ENCODE measurements around the gene SNURF.
"Not testable (repeated sequence)": the region's sequence is repeated elsewhere in the genome, so short reads cannot be mapped to it uniquely, and the experiment has no call there.

SNURF gene, protein sequence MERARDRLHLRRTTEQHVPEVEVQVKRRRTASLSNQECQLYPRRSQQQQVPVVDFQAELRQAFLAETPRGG

GRCh38 chr15:24954783-24955530 lies at the start of gene SNURF, which contains the start of gene SNRPN:
Gene SNURF (plus strand): TSS chr15:24954987. CDS start chr15:24955049, 62 bp downstream.
Gene SNRPN (plus strand): TSS chr15:24954987. CDS start chr15:24974454, 19,467 bp downstream.
- Histone ChIP-seq H3K36me3 (ENCODE audit: control insufficient read depth, insufficient read depth, low read length) (peaks cover 23% of the 10 kb centered on the region), H3K27me3 (ENCODE audit: control insufficient read depth, insufficient read depth, low read length) (no peaks in the 10 kb centered on the region), H3K27ac (ENCODE audit: low read depth, low read length) (peak within 1 kb of the TSS; percentile 89), H3K9ac (ENCODE audit: low read length) (peak within 1 kb of the TSS; percentile 99), H3K9me3 (ENCODE audit: control insufficient read depth, insufficient read depth, low read depth, low read length) (peaks cover 10% of the 10 kb centered on the region; the same call in 1 of the 2 replicates), H3K4me3 (ENCODE audit: low read depth, low read length) (peak within 1 kb of the TSS; percentile 82), H3K4me1 (ENCODE audit: control insufficient read depth, insufficient read depth, low read length) (peaks cover 22% of the 10 kb centered on the region)

- peaks cover 41% of the 10 kb centered on the region for H3K9me3 ChIP-seq (ENCODE audit: control insufficient read depth, insufficient read depth, low read depth, low read length)
- no peak overlapping the region for H3K4me3 ChIP-seq (ENCODE audit: low read depth, low read length)
- no peaks in the 10 kb centered on the region for H3K27me3 ChIP-seq (ENCODE audit: control insufficient read depth, insufficient read depth, low read length)
- 0 out of 2 replicates have a peak, but pooled peaks cover 2% of the 10 kb centered on the region for H3K36me3 ChIP-seq (ENCODE audit: control insufficient read depth, insufficient read depth, low read length)
- peaks cover 14% of the 10 kb centered on the region for H3K4me1 ChIP-seq (ENCODE audit: control insufficient read depth, insufficient read depth, low read length)
- no peak overlapping the region for H3K27ac ChIP-seq (ENCODE audit: low read depth, low read length)
- H3K9ac ChIP-seq (ENCODE audit: low read length): no peak overlapping the region
Measured at GRCh38 chr15:24916305-24917009, 38.3 kb upstream of the SNURF start.

GRCh38 chr15:24917431-24917830 lies 37.4 kb upstream of the SNURF start:
- 0 out of 2 replicates have a peak, but pooled peaks cover 4% of the 10 kb centered on the region for H3K36me3 ChIP-seq (ENCODE audit: control insufficient read depth, insufficient read depth, low read length)
- peaks cover 34% of the 10 kb centered on the region for H3K9me3 ChIP-seq (ENCODE audit: control insufficient read depth, insufficient read depth, low read depth, low read length)
- H3K27me3 ChIP-seq (ENCODE audit: control insufficient read depth, insufficient read depth, low read length): no peaks in the 10 kb centered on the region
- peaks cover 14% of the 10 kb centered on the region for H3K4me1 ChIP-seq (ENCODE audit: control insufficient read depth, insufficient read depth, low read length)
- H3K9ac ChIP-seq (ENCODE audit: low read length): no peak overlapping the region
- no peak overlapping the region for H3K27ac ChIP-seq (ENCODE audit: low read depth, low read length)
- no peak overlapping the region for H3K4me3 ChIP-seq (ENCODE audit: low read depth, low read length)

- H3K4me1 ChIP-seq (ENCODE audit: control insufficient read depth, insufficient read depth, low read length): peaks cover 17% of the 10 kb centered on the region
- no peak overlapping the region for H3K27ac ChIP-seq (ENCODE audit: low read depth, low read length)
- peaks cover 28% of the 10 kb centered on the region for H3K9me3 ChIP-seq (ENCODE audit: control insufficient read depth, insufficient read depth, low read depth, low read length)
- H3K9ac ChIP-seq (ENCODE audit: low read length): no peak overlapping the region
- H3K27me3 ChIP-seq (ENCODE audit: control insufficient read depth, insufficient read depth, low read length): no peaks in the 10 kb centered on the region
- 0 out of 2 replicates have a peak, but pooled peaks cover 4% of the 10 kb centered on the region for H3K36me3 ChIP-seq (ENCODE audit: control insufficient read depth, insufficient read depth, low read length)
- no peak overlapping the region for H3K4me3 ChIP-seq (ENCODE audit: low read depth, low read length)
Measured at GRCh38 chr15:24919446-24919845, 35.3 kb upstream of the SNURF start.

GRCh38 chr15:24922781-24923180 lies 32.0 kb upstream of the SNURF start:
- H3K27me3 ChIP-seq (ENCODE audit: control insufficient read depth, insufficient read depth, low read length); H3K9ac ChIP-seq (ENCODE audit: low read length); H3K27ac ChIP-seq (ENCODE audit: low read depth, low read length); H3K36me3 ChIP-seq (ENCODE audit: control insufficient read depth, insufficient read depth, low read length); H3K4me3 ChIP-seq (ENCODE audit: low read depth, low read length): not testable (repeated sequence)
- Histone ChIP-seq H3K4me1 (ENCODE audit: control insufficient read depth, insufficient read depth, low read length) (peaks cover 17% of the 10 kb centered on the region), H3K9me3 (ENCODE audit: control insufficient read depth, insufficient read depth, low read depth, low read length) (peaks cover 16% of the 10 kb centered on the region; the same call in 1 of the 2 replicates)

DNA sequence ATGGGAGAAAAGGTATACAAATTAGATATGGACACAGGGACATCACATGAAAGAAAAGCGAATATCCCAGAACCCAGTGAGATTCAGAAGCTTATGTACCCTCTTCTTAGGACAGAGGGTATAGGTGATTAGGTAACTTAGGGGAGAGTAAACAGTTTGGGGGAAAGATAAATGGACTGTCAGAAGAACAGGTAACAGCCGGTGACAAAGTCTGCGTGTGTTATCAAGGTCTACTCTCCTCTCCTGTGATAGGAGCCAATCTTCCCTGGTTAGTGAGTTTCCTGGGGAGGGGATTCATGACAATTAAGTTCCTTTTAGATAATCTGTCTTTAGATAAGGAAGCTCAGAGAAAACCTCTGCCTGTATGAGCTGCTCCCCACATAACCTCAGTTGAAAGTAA lies 30.6 kb upstream of the SNURF start:
- Histone ChIP-seq H3K4me1 (ENCODE audit: control insufficient read depth, insufficient read depth, low read length) (peaks cover 17% of the 10 kb centered on the region), H3K27me3 (ENCODE audit: control insufficient read depth, insufficient read depth, low read length) (no peaks in the 10 kb centered on the region), H3K36me3 (ENCODE audit: control insufficient read depth, insufficient read depth, low read length) (0 out of 2 replicates have a peak, but pooled peaks cover 4% of the 10 kb centered on the region), H3K4me3 (ENCODE audit: low read depth, low read length) (no peak overlapping the region), H3K9me3 (ENCODE audit: control insufficient read depth, insufficient read depth, low read depth, low read length) (peaks cover 16% of the 10 kb centered on the region; the same call in 1 of the 2 replicates), H3K27ac (ENCODE audit: low read depth, low read length) (no peak overlapping the region), H3K9ac (ENCODE audit: low read length) (no peak overlapping the region)

GRCh38 chr15:24924621-24925020 lies 30.2 kb upstream of the SNURF start:
- Histone ChIP-seq H3K27me3 (ENCODE audit: control insufficient read depth, insufficient read depth, low read length) (no peaks in the 10 kb centered on the region), H3K36me3 (ENCODE audit: control insufficient read depth, insufficient read depth, low read length) (0 out of 2 replicates have a peak, but pooled peaks cover 4% of the 10 kb centered on the region), H3K27ac (ENCODE audit: low read depth, low read length) (no peak overlapping the region), H3K4me3 (ENCODE audit: low read depth, low read length) (no peak overlapping the region), H3K9me3 (ENCODE audit: control insufficient read depth, insufficient read depth, low read depth, low read length) (peaks cover 16% of the 10 kb centered on the region; the same call in 1 of the 2 replicates), H3K9ac (ENCODE audit: low read length) (no peak overlapping the region), H3K4me1 (ENCODE audit: control insufficient read depth, insufficient read depth, low read length) (peaks cover 17% of the 10 kb centered on the region)

GRCh38 chr15:24931874-24932732 lies 22.7 kb upstream of the SNURF start:
- not testable (repeated sequence) for H3K9ac ChIP-seq (ENCODE audit: low read length); H3K4me3 ChIP-seq (ENCODE audit: low read depth, low read length); H3K36me3 ChIP-seq (ENCODE audit: control insufficient read depth, insufficient read depth, low read length); H3K27ac ChIP-seq (ENCODE audit: low read depth, low read length); H3K27me3 ChIP-seq (ENCODE audit: control insufficient read depth, insufficient read depth, low read length); H3K4me1 ChIP-seq (ENCODE audit: control insufficient read depth, insufficient read depth, low read length)
- peaks cover 16% of the 10 kb centered on the region; the same call in 1 of the 2 replicates for H3K9me3 ChIP-seq (ENCODE audit: control insufficient read depth, insufficient read depth, low read depth, low read length)

DNA sequence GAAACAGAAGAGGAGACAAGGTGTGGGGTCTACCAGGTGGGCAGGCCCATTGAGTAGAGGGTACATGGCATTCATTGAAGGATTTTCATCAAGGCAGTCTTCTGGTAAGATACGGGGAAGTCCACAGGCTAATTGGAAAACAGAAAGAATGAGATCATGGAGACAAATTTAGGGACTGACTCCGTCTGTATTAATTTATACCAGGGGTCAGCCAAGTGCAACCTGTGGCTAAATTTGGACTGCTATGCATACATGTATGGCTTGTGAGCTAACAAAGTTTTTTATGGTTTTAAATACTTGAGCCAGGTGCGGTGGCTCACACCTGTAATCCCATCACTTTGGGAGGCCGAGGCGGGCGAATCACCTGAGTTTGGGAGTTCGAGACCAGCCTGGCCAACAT lies 21.1 kb upstream of the SNURF start:
- Histone ChIP-seq H3K4me1 (ENCODE audit: control insufficient read depth, insufficient read depth, low read length) (no peaks in the 10 kb centered on the region), H3K9ac (ENCODE audit: low read length) (no peak overlapping the region), H3K4me3 (ENCODE audit: low read depth, low read length) (no peak overlapping the region), H3K27me3 (ENCODE audit: control insufficient read depth, insufficient read depth, low read length) (no peaks in the 10 kb centered on the region), H3K27ac (ENCODE audit: low read depth, low read length) (no peak overlapping the region), H3K36me3 (ENCODE audit: control insufficient read depth, insufficient read depth, low read length) (no peaks in the 10 kb centered on the region), H3K9me3 (ENCODE audit: control insufficient read depth, insufficient read depth, low read depth, low read length) (peaks cover 20% of the 10 kb centered on the region; the same call in 1 of the 2 replicates)

- H3K27me3 ChIP-seq (ENCODE audit: control insufficient read depth, insufficient read depth, low read length); H3K9ac ChIP-seq (ENCODE audit: low read length); H3K4me3 ChIP-seq (ENCODE audit: low read depth, low read length); H3K27ac ChIP-seq (ENCODE audit: low read depth, low read length); H3K36me3 ChIP-seq (ENCODE audit: control insufficient read depth, insufficient read depth, low read length); H3K4me1 ChIP-seq (ENCODE audit: control insufficient read depth, insufficient read depth, low read length): not testable (repeated sequence)
- H3K9me3 ChIP-seq (ENCODE audit: control insufficient read depth, insufficient read depth, low read depth, low read length): peaks cover 25% of the 10 kb centered on the region; the same call in 1 of the 2 replicates
Measured at GRCh38 chr15:24938224-24938623, 16.6 kb upstream of the SNURF start.
